HG03571 (cell line): Measurements from ENCODE around the gene TOPAZ1.

Source experiments
- ATAC-seq: cut with Tn5 transposase; IDR thresholded peaks from one replicate; pipeline ENCODE4 v1.9.1; 2021; ENCODE audit not compliant: unreplicated experiment

TOPAZ1 gene

DNA sequence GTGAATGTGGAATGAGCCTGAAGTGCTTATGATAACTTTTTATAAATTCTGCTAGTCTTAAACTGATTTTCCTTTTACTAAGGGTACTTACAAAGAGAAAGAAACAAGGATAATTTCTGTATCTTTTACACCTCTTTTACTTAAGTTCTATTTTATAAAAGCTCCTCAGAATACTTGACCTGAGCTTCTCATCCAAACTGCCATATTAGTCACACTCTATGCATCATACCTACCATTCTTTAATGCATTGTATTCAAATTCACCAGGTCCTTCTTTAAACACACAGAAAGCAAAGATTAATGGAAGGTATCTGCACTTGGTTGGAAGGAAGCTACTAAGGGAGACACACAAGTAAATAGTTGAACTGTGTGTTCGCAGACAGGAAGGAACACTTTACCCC, 1.6 kb upstream of the TOPAZ1 start:
- ATAC-seq = no peak

DNA sequence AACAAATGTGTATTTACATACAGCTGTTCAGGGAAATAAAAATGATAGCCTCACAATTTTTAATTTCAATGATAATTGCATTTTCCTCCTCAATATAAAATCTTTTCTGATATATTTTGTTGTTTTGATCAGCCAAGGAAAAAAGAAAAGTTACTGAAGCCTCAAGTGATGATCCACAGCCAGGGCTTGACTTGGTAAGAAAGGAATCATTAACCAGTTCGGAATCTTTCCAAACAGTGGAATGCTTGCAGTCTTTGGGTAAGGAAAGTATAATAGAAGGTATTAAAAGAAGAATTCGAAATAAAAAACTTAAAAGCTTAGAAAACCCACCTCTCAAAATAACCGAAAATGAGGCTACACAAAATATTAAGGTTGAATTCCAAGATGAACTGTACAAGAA, 1.0 kb downstream of the TOPAZ1 start:
- ATAC-seq = no peak

DNA sequence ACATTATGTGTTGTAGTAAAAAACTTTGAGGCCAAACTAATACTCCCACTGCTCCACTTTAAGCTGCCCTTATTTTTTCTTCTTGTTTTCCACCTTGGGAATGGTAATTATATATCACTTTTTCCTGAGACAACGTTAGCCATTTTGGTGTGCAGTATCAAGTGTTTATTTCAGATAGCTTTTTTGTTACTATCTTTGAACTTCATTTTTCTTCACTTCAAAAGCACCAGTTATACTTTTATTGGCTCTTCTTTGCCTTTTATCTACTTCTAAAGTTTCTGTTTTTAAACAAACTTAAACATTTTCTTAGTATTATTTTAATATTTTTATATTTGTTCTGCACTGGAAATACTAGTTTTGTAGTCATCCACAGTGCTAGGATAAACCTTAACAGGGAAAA, 6.5 kb downstream of the TOPAZ1 start:
- ATAC-seq = no peak

DNA sequence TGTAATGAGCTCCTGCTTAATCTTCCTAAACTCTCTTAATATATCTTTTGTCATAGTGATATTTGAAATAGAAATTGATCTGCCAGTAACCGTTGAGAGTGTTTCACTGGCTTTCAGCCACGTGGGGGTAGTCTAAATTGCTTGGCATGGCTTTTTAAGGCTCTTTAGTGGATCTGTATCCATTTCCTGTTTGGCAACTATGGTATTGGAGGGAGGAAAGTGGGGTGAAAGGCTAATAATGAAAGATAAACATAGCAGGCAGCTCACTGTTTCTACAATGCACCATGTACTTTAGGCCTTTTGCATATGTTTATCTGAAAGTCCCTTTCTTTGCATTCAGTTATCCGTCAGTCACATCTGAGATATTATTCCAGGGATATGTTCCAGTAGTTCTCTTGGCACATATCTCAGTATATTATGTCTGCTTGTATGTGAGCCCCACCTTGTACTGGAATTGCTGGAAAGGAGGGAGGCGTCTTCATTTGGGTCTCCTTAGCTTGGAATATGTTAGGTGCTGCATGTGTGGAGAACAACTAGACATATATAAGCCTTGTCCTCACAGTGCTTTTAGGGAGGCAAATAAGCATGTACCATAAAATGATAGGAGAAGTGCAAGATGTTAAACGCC, 10.8 kb downstream of the TOPAZ1 start:
- ATAC-seq = no peak

GRCh38 chr3:44259404-44259803, 17.7 kb downstream of the TOPAZ1 start:
- ATAC-seq = no peak

- no peak for ATAC-seq
These were observed 22.5 kb downstream of the TOPAZ1 start for GRCh38 chr3:44264146-44264545.

DNA sequence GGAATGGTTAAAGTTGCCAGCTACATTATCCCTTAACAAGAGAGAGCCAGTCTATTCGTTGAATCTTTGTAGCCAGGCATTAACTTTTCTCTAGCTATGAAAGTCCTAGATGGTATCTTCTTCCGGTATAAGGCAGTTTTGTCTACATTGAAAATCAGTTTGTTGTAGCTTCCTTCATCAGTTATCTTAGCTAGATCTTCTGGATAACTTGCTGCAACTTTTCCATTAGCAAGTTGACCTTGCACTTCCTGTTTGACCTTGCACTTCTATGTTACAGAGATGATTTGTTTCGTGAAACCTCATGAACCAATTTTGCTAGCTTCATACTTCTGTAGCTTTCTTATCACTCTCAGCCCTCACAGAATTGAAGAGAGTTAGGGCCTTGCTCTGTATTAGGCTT, 24.1 kb downstream of the TOPAZ1 start:
- ATAC-seq = no peak

- ATAC-seq = no peak
These were observed 30.5 kb downstream of the TOPAZ1 start for GRCh38 chr3:44272191-44272590.

GRCh38 chr3:44277925-44278324, 36.2 kb downstream of the TOPAZ1 start:
- no peak for ATAC-seq

DNA sequence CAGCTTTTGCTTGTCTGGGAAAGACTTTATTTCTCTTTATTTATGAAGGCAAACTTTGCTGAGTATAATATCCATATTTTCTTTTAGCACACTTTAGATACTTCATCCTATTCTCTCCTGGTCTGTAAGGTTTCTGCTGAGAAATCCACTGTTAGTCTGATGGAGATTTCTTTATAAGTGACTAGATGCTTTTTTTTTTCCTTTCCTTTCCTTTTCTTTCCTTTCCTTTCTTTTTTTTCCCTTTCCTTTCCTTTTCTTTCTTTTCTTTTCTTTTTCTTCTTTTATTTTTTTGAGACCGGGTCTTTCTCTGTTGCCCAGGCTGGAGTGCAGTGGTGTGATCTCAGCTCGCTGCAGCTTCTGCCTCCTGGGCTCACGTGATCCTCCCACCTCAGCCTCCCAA, 38.4 kb downstream of the TOPAZ1 start:
- ATAC-seq = no peak

GRCh38 chr3:44280631-44281030, 38.9 kb downstream of the TOPAZ1 start:
- ATAC-seq = no peak

DNA sequence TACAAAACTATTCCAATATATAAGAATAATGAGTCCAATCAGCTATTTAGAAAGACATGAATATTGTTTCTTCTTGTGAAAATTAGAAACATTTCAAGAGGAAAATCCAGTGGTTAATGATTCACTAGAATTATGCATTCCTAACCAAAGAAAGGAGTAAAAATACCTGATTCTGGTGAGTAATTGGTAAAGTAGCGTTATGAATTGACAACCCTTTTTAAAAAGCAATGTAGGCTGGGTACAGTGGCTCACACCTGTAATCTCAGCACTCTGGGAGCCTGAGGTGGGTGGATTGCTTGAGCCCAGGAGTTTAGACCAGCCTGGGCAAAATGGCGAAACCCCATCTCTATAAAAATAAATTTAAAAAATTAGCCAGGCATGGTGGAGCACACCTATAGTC, 43.3 kb downstream of the TOPAZ1 start:
- no peak for ATAC-seq

DNA sequence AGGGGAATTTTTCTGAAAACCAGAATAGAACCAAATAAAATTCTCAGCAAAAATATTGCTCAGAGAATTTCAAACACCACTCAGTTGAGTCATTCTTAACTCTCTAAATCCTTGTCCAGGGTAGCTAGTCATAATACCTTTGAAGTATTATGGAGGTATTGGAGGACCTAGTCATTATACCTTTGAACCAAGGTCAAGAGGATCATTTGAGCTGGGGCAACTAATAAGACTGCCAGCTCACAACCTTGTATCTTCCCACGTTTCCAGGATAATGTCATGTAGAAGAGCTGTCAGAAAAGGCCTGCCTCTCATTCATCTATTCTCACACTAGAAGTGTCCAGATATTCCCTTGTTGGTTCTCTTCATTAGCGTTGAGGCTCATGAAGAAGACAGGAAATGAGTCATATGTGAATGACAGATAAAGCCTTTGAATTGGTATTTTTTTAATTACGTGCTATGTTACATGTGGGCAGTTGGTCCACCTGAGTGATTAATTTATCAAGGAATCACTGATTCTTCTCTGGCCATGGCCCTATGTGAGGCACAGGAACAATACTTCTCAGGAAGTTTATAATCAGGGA, 48.3 kb downstream of the TOPAZ1 start:
- no peak for ATAC-seq

DNA sequence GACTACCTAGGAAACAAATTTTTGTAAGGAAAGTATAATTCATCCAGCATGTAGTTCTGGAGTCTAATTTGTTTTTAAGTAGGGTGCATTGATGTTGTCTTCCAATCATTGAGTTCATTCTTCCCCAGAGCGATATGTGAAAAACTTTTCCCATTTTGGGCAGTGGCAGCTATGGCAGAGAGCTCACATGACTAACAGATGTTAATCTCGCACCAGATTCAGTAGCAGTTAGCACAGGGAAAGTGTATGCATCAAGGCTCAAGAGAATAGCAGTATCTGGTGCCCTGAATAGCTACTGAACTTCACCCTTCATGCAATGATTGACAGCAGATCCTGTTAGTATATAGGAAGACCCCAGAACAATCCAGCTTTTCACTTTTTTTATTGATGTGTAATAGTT, 50.6 kb downstream of the TOPAZ1 start:
- ATAC-seq = no peak

DNA sequence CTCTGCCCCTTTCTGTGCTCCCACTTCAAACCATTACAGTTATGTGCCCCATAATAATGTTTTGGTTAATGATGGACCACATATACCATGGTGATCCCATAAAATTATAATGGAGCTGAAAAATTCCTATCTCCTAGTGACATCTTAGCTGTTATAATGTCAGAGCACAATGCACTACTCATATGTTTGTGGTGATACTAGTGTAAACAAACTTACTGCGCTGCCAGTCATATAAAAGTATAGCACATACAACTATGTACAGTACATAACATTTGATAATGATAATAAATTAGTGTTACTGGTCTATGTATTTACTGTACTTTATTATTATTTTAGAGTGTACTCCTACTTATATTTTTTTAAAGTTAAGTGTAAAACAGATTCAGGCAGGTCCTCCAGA, 51.3 kb downstream of the TOPAZ1 start:
- ATAC-seq = no peak

- no peak for ATAC-seq
These were observed 55.6 kb downstream of the TOPAZ1 start for GRCh38 chr3:44297255-44297654.

GRCh38 chr3:44301746-44302145, 60.1 kb downstream of the TOPAZ1 start:
- ATAC-seq = no peak

GRCh38 chr3:44309500-44309899, 67.8 kb downstream of the TOPAZ1 start:
- no peak for ATAC-seq

- ATAC-seq = no peak
These were observed 77.2 kb downstream of the TOPAZ1 start for GRCh38 chr3:44318891-44319311.

- ATAC-seq = no peak
These were observed 79.6 kb downstream of the TOPAZ1 start for GRCh38 chr3:44321335-44321734.

DNA sequence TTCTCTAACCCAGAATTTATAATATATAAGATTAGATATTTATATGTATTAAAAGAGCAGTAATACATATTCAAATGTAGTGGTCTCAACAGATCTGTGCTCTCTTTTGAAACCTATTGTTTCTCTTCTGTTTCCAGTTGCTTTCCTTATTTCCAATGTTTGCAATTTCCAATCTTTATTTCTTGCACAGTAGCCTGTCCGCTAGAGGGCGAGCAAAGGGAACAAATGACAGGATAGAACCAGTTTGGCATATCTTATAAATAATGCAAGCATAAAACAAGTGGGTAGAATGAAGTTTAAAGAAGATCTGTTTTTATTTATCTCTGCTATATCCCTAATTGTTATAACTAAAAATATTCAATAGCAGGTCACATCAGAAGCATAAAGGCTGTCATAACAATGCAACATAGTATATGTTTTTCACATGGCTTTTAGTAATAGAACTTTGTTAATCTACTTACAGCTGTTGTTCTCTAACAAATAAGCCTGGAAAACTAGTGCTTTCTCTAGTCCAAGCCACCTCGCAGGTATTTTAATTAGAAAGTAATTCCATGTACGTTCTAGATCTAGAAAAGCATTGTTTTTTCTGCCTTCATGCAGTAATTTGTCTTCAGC, 81.8 kb downstream of the TOPAZ1 start:
- ATAC-seq = no peak

DNA sequence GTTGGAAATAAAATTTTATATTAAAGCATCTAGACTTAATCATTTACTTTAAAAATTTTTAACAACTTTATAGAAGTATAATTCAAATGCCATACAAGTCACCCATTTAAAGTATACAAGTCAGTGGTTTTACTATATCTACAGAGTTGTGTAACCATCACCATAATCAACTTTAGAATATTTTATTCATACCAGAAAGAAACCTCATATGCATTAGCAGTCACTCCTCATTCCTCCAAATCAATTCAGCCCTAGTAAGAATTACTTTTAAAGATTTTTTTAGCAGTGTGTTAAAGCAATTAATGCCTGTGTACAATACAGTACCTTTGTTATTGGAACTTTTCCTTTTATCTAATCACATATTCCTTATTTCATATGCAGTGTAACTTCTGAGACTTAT, 82.9 kb downstream of the TOPAZ1 start:
- ATAC-seq = no peak

DNA sequence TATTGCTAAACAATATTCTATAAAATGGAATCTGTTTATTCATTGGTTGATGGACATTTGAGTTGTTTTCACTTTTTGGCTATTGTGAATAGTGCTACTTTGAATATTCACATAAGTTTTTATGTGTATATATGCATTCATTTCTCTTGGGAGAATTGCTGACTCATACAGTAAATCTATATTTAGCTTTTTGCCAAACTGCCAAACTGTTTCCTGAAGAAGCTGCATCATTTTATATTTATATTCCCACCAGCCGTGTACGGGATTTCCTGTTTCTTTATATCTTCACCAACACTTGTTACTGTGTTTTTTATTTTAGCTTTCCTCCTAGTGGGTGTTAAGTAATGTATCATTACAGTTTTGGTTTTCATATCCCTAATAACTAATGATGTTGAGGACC, 84.3 kb downstream of the TOPAZ1 start:
- no peak for ATAC-seq
